GM19397 (cell line): ENCODE measurements around the gene AACS.
A peak's percentile ranks its signal among the peaks of the same experiment; 100 is the strongest.
"Not testable (repeated sequence)": the region's sequence is repeated elsewhere in the genome, so short reads cannot be mapped to it uniquely, and the experiment has no call there.

Source experiments
- ATAC-seq: cut with Tn5 transposase; IDR thresholded peaks from one replicate; pipeline ENCODE4 v1.9.1; 2021; ENCODE audit warnings: mild to moderate bottlenecking, moderate library complexity; ENCODE audit not compliant: unreplicated experiment

Gene AACS

GRCh38 chr12:125065021-125065918, at the start of gene AACS:
TSS of gene AACS (plus strand) at chr12:125065435. CDS start at chr12:125065585, 150 bp downstream.
- ATAC-seq, result peak; percentile 94

- ATAC-seq, result no peak
Measured at GRCh38 chr12:125015680-125016310, 49.4 kb upstream of the AACS start.

GRCh38 chr12:125017801-125018200, 47.4 kb upstream of the AACS start:
- no peak for ATAC-seq

GRCh38 chr12:125018356-125018755, 46.9 kb upstream of the AACS start:
- ATAC-seq, result no peak

- no peak for ATAC-seq
Measured at GRCh38 chr12:125021096-125021495, 44.1 kb upstream of the AACS start.

GRCh38 chr12:125021771-125022170, 43.5 kb upstream of the AACS start:
- ATAC-seq, result no peak

- ATAC-seq, result no peak
Measured at GRCh38 chr12:125023065-125023464, 42.2 kb upstream of the AACS start.

GRCh38 chr12:125024949-125025563, 40.2 kb upstream of the AACS start:
- no peak for ATAC-seq

- ATAC-seq, result no peak
Measured at GRCh38 chr12:125025606-125026235, 39.5 kb upstream of the AACS start.

GRCh38 chr12:125028106-125028505, 37.1 kb upstream of the AACS start:
- ATAC-seq, result no peak

- ATAC-seq, result no peak
Measured at GRCh38 chr12:125029761-125030358, 35.4 kb upstream of the AACS start.

- ATAC-seq, result not testable (repeated sequence)
Measured at GRCh38 chr12:125031471-125031870, 33.8 kb upstream of the AACS start.

GRCh38 chr12:125032466-125033152, 32.6 kb upstream of the AACS start:
- ATAC-seq, result no peak

GRCh38 chr12:125033288-125033687, 31.9 kb upstream of the AACS start:
- no peak for ATAC-seq

GRCh38 chr12:125038976-125039625, 26.1 kb upstream of the AACS start:
- no peak for ATAC-seq

GRCh38 chr12:125049093-125049458, 16.2 kb upstream of the AACS start:
- ATAC-seq, result no peak

GRCh38 chr12:125050446-125050845, 14.8 kb upstream of the AACS start:
- ATAC-seq, result no peak

- no peak for ATAC-seq
Measured at GRCh38 chr12:125050868-125051267, 14.4 kb upstream of the AACS start.

- ATAC-seq, result no peak
Measured at GRCh38 chr12:125053821-125054220, 11.4 kb upstream of the AACS start.

GRCh38 chr12:125055591-125055990, 9.6 kb upstream of the AACS start:
- ATAC-seq, result no peak
